Thyroid gland (tissue), 4 donors: ENCODE measurements around the gene WDR64.

Source experiments
- POLR2A ChIP-seq, 2 donors: fragments of 450-650 bp; IDR thresholded peaks; one replicate each; pipeline ENCODE4 v1.6.1; 2017; ENCODE audit warnings: antibody characterized with exemption in 2 of 2, mild to moderate bottlenecking in 2 of 2, moderate library complexity in 1 of 2
- TF ChIP-seq, protein P1 (sequence below), 6 experiments: fragments of 200-600 bp in 3 of 6; fragments of 450-650 bp in 3 of 6; sonication (generic) in 3 of 6; IDR thresholded peaks; one replicate each; pipeline ENCODE4 v1.5.1; 2016 to 2019; ENCODE audit warnings: antibody characterized with exemption in 6 of 6, mild to moderate bottlenecking in 2 of 6, inconsistent platforms in 1 of 6, moderate library complexity in 1 of 6

DNA sequence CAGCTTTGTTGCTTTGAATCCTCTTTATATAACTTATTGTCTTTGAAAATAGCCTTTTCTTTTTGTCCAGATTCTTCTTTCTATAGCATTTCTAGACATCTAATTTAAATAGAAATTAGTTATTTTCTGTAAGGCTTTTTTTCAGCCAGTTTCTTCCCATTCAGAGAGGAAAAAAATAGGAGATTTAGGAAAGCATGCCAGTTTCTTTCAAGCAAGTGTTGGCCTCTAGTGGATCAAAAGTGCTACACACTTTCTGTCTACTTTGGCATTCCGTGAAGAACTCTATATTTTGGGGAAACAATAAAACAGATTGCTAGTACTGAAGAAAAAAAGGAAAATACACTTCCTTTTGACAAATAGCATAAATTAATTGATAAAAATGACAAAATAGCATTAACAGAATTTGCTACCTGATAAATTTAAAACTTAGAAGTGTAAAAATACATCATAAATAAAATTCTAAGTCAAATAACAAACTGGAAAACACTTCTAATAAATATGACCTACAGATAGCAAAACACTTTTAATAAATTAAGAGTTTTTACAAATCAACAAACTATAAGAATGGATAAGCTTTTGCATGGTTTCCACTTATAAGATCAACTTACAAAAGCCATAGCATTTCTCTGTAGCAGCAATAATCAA is 182.8 kb downstream of the WDR64 start:
- TF ChIP-seq, protein P1, sequence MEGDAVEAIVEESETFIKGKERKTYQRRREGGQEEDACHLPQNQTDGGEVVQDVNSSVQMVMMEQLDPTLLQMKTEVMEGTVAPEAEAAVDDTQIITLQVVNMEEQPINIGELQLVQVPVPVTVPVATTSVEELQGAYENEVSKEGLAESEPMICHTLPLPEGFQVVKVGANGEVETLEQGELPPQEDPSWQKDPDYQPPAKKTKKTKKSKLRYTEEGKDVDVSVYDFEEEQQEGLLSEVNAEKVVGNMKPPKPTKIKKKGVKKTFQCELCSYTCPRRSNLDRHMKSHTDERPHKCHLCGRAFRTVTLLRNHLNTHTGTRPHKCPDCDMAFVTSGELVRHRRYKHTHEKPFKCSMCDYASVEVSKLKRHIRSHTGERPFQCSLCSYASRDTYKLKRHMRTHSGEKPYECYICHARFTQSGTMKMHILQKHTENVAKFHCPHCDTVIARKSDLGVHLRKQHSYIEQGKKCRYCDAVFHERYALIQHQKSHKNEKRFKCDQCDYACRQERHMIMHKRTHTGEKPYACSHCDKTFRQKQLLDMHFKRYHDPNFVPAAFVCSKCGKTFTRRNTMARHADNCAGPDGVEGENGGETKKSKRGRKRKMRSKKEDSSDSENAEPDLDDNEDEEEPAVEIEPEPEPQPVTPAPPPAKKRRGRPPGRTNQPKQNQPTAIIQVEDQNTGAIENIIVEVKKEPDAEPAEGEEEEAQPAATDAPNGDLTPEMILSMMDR (IDR thresholded peaks at IDR 0.05) = peak in 4 of 6 experiments; percentile 19 to 58 (median 49)
- TF ChIP-seq POLR2A (IDR thresholded peaks at IDR 0.05) = no peak
